ENCODE results near the gene TSPAN14. TPM values are rescaled to one million over a fixed set of nuclear protein-coding genes. Genes with fewer than 3 reads are reported as not detected.

The TSPAN14 gene
- total RNA-seq, 1 donor, result 23.9 TPM

- H3K36me3 ChIP-seq (ENCODE audit: insufficient read depth, low read length), result no peaks in the 10 kb centered on the region
- no peak for TF ChIP-seq CTCF (IDR thresholded peaks at IDR 0.05; ENCODE audit: extremely low read depth, low read depth, low read length)
- no peak overlapping the region for H3K27ac ChIP-seq (ENCODE audit: low read depth, low read length)
- no peaks in the 10 kb centered on the region for H3K27me3 ChIP-seq (ENCODE audit: insufficient read depth, low read length)
- H4K20me1 ChIP-seq (ENCODE audit: insufficient read depth, low read length), result no peaks in the 10 kb centered on the region
- H3K4me2 ChIP-seq (ENCODE audit: insufficient read depth, low read length), result no peak overlapping the region
- H3K9me3 ChIP-seq (ENCODE audit: low read depth, low read length), result no peaks in the 10 kb centered on the region
- no peaks in the 10 kb centered on the region for H3K79me2 ChIP-seq (ENCODE audit: insufficient read depth, low read length)
- H3K4me1 ChIP-seq (ENCODE audit: insufficient read depth, low read length), result no peaks in the 10 kb centered on the region
- no peak overlapping the region for H2AFZ ChIP-seq (ENCODE audit: low read length)
- H3K4me3 ChIP-seq (ENCODE audit: insufficient read depth, low read length), result no peak overlapping the region
- DNase-seq (ENCODE audit: insufficient read length, low spot score, missing footprints), result peak; percentile 64
These were observed 85.4 kb downstream of the TSPAN14 start for GRCh38 chr10:80539421-80540031.

GRCh38 chr10:80540136-80540535, 86.0 kb downstream of the TSPAN14 start:
- Histone ChIP-seq H3K79me2 (ENCODE audit: insufficient read depth, low read length) (no peaks in the 10 kb centered on the region), H3K4me2 (ENCODE audit: insufficient read depth, low read length) (no peak overlapping the region), H4K20me1 (ENCODE audit: insufficient read depth, low read length) (no peaks in the 10 kb centered on the region), H3K4me1 (ENCODE audit: insufficient read depth, low read length) (no peaks in the 10 kb centered on the region), H3K27me3 (ENCODE audit: insufficient read depth, low read length) (no peaks in the 10 kb centered on the region), H3K27ac (ENCODE audit: low read depth, low read length) (no peak overlapping the region), H2AFZ (ENCODE audit: low read length) (no peak overlapping the region), H3K4me3 (ENCODE audit: insufficient read depth, low read length) (no peak overlapping the region), H3K9me3 (ENCODE audit: low read depth, low read length) (no peaks in the 10 kb centered on the region), H3K36me3 (ENCODE audit: insufficient read depth, low read length) (no peaks in the 10 kb centered on the region)
- DNase-seq (ENCODE audit: insufficient read length, low spot score, missing footprints), result peak; percentile 43
- no peak for TF ChIP-seq CTCF (IDR thresholded peaks at IDR 0.05; ENCODE audit: extremely low read depth, low read depth, low read length)

GRCh38 chr10:80540618-80540980, 86.5 kb downstream of the TSPAN14 start:
- no peak for TF ChIP-seq CTCF (IDR thresholded peaks at IDR 0.05; ENCODE audit: extremely low read depth, low read depth, low read length)
- DNase-seq (ENCODE audit: insufficient read length, low spot score, missing footprints), result no peak
- Histone ChIP-seq H3K9me3 (ENCODE audit: low read depth, low read length) (no peaks in the 10 kb centered on the region), H4K20me1 (ENCODE audit: insufficient read depth, low read length) (no peaks in the 10 kb centered on the region), H3K4me1 (ENCODE audit: insufficient read depth, low read length) (no peaks in the 10 kb centered on the region), H3K4me3 (ENCODE audit: insufficient read depth, low read length) (no peak overlapping the region), H3K27ac (ENCODE audit: low read depth, low read length) (no peak overlapping the region), H2AFZ (ENCODE audit: low read length) (no peak overlapping the region), H3K79me2 (ENCODE audit: insufficient read depth, low read length) (no peaks in the 10 kb centered on the region), H3K4me2 (ENCODE audit: insufficient read depth, low read length) (no peak overlapping the region), H3K27me3 (ENCODE audit: insufficient read depth, low read length) (no peaks in the 10 kb centered on the region), H3K36me3 (ENCODE audit: insufficient read depth, low read length) (no peaks in the 10 kb centered on the region)

- peak; percentile 80 for DNase-seq (ENCODE audit: insufficient read length, low spot score, missing footprints)
- Histone ChIP-seq H3K4me2 (ENCODE audit: insufficient read depth, low read length) (no peak overlapping the region), H3K27ac (ENCODE audit: low read depth, low read length) (no peak overlapping the region), H3K79me2 (ENCODE audit: insufficient read depth, low read length) (no peaks in the 10 kb centered on the region), H2AFZ (ENCODE audit: low read length) (no peak overlapping the region), H3K9me3 (ENCODE audit: low read depth, low read length) (no peaks in the 10 kb centered on the region), H3K4me3 (ENCODE audit: insufficient read depth, low read length) (no peak overlapping the region), H3K36me3 (ENCODE audit: insufficient read depth, low read length) (no peaks in the 10 kb centered on the region), H3K27me3 (ENCODE audit: insufficient read depth, low read length) (no peaks in the 10 kb centered on the region), H3K4me1 (ENCODE audit: insufficient read depth, low read length) (no peaks in the 10 kb centered on the region), H4K20me1 (ENCODE audit: insufficient read depth, low read length) (no peaks in the 10 kb centered on the region)
- no peak for TF ChIP-seq CTCF (IDR thresholded peaks at IDR 0.05; ENCODE audit: extremely low read depth, low read depth, low read length)
These were observed 87.1 kb downstream of the TSPAN14 start for GRCh38 chr10:80540981-80541750.

All from osteoblast (primary cell).